ENCODE results near the gene PHETA2.
"Not testable (repeated sequence)": the region's sequence is repeated elsewhere in the genome, so short reads cannot be mapped to it uniquely, and the experiment has no call there.

DNA sequence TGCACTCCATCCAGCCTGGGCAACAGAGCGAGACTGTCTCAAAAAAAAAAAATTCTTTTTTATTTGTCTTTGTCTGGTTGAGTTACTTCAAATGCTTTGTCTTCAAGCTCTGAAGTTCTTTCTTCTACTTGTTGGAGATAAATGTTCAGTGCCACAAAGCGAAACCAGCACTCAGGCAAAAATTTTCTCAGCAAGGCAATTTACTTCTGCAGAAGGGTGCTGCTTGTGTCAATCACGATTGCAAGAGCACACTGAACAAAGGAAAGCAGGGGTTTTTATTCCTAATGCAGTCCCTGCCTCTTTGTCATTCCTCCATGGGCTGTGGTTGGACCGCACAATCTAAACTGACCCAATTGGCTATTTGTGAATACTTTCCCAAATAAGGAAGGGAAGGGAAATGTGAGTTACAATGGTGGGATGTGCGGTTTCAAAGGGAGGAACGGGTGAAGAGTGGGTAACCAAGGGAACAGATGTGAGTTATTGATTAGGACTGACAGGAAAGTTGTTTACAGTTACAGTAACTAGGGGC lies 30.3 kb downstream of the PHETA2 start:
- TF ChIP-seq, protein P1, sequence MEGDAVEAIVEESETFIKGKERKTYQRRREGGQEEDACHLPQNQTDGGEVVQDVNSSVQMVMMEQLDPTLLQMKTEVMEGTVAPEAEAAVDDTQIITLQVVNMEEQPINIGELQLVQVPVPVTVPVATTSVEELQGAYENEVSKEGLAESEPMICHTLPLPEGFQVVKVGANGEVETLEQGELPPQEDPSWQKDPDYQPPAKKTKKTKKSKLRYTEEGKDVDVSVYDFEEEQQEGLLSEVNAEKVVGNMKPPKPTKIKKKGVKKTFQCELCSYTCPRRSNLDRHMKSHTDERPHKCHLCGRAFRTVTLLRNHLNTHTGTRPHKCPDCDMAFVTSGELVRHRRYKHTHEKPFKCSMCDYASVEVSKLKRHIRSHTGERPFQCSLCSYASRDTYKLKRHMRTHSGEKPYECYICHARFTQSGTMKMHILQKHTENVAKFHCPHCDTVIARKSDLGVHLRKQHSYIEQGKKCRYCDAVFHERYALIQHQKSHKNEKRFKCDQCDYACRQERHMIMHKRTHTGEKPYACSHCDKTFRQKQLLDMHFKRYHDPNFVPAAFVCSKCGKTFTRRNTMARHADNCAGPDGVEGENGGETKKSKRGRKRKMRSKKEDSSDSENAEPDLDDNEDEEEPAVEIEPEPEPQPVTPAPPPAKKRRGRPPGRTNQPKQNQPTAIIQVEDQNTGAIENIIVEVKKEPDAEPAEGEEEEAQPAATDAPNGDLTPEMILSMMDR (conservative IDR thresholded peaks at IDR 0.05 in 1 of 2, IDR thresholded peaks at IDR 0.05 in 1 of 2; ENCODE audit: extremely low read depth in 1 of 2, insufficient read depth in 1 of 2, low read depth in 1 of 2, low read length in 2 of 2): not testable (repeated sequence)
- not testable (repeated sequence) for TF ChIP-seq EZH2 (IDR thresholded peaks at IDR 0.05; ENCODE audit: borderline replicate concordance, low read length)

Data from mammary epithelial cell (primary cell).